ENCODE results near the gene LRP6. TPM values are rescaled to one million over a fixed set of nuclear protein-coding genes. Genes with fewer than 3 reads are reported as not detected.

The LRP6 gene
- total and polyA plus RNA-seq, 7 donors = 2.9 to 31.5 (median 16.6) TPM

- TF ChIP-seq, protein P1, sequence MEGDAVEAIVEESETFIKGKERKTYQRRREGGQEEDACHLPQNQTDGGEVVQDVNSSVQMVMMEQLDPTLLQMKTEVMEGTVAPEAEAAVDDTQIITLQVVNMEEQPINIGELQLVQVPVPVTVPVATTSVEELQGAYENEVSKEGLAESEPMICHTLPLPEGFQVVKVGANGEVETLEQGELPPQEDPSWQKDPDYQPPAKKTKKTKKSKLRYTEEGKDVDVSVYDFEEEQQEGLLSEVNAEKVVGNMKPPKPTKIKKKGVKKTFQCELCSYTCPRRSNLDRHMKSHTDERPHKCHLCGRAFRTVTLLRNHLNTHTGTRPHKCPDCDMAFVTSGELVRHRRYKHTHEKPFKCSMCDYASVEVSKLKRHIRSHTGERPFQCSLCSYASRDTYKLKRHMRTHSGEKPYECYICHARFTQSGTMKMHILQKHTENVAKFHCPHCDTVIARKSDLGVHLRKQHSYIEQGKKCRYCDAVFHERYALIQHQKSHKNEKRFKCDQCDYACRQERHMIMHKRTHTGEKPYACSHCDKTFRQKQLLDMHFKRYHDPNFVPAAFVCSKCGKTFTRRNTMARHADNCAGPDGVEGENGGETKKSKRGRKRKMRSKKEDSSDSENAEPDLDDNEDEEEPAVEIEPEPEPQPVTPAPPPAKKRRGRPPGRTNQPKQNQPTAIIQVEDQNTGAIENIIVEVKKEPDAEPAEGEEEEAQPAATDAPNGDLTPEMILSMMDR (IDR thresholded peaks at IDR 0.05) = no peak
Observed at GRCh38 chr12:12095021-12095420, 171.8 kb downstream of the LRP6 start.

DNA sequence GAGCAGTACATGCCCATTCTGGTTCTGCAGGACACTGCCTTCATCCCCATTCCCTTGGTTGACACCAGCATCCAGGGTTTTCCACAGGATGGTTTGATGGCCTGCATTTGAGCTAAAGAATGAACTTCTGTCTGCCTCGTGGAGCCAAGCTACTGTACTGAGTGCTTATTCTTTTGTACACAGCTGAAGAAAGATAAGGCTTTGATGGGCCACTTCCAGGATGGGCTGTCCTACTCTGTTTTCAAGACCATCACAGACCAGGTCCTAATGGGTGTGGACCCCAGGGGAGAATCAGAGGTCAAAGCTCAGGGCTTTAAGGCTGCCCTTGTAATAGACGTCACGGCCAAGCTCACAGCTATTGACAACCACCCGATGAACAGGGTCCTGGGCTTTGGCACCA lies 172.4 kb downstream of the LRP6 start:
- intact Hi-C loops (cut with DNase I) = loop anchor here in 1 of 2 donors (10.0 kb wide), 1 partner anchor 50 kb away; no protein-coding TSS in a partner anchor
- DNase-seq (no peak), ATAC-seq (no peak)
- Histone ChIP-seq H3K9me3 (no peaks in the 10 kb centered on the region), H3K4me1 (no peaks in the 10 kb centered on the region), H3K27ac (no peak overlapping the region), H3K4me3 (no peak overlapping the region), H3K36me3 (ENCODE audit: insufficient read depth in 1 of 2, low read depth in 1 of 2) (no peaks in the 10 kb centered on the region), H3K27me3 (ENCODE audit: insufficient read depth in 3 of 3, low read length in 2 of 3) (no peaks in the 10 kb centered on the region)
- WGBS, 3 donors = 86 to 90% (median 89%) methylated on average over 4 of the region's 4 CpGs
- TF ChIP-seq, protein P1 (IDR thresholded peaks at IDR 0.05) = no peak

More at GRCh38 chr12:12095021-12095420, 171.8 kb downstream of the LRP6 start:
- Histone ChIP-seq H3K9me3 (no peaks in the 10 kb centered on the region), H3K4me3 (no peak overlapping the region), H3K4me1 (no peaks in the 10 kb centered on the region), H3K27me3 (ENCODE audit: insufficient read depth in 3 of 3, low read length in 2 of 3) (no peaks in the 10 kb centered on the region), H3K36me3 (ENCODE audit: insufficient read depth in 1 of 2, low read depth in 1 of 2) (no peaks in the 10 kb centered on the region), H3K27ac (no peak overlapping the region)
- 70 to 79% (median 71%) methylated on average over 3 of the region's 3 CpGs for WGBS, 3 donors
- intact Hi-C loops (cut with DNase I) = loop anchor here in 1 of 2 donors (10.0 kb wide), 1 partner anchor 50 kb away; no protein-coding TSS in a partner anchor
- ATAC-seq (no peak), DNase-seq (no peak)

- no peak overlapping the region for H3K4me3 ChIP-seq
- H3K4me1 ChIP-seq = no peaks in the 10 kb centered on the region
- no peaks in the 10 kb centered on the region for H3K27me3 ChIP-seq (ENCODE audit: insufficient read depth in 3 of 3, low read length in 2 of 3)
- no peak overlapping the region for H3K27ac ChIP-seq
- no peak for DNase-seq
- no peaks in the 10 kb centered on the region for H3K36me3 ChIP-seq (ENCODE audit: insufficient read depth in 1 of 2, low read depth in 1 of 2)
- no peak for ATAC-seq
- TF ChIP-seq, protein P1 (IDR thresholded peaks at IDR 0.05) = no peak
- no peaks in the 10 kb centered on the region for H3K9me3 ChIP-seq
- WGBS, 3 donors = 60 to 62% (median 60%) methylated on average over 14 of the region's 14 CpGs
- intact Hi-C loops (cut with DNase I) = loop anchor here in 1 of 2 donors (10.0 kb wide), 1 partner anchor 53 kb away; no protein-coding TSS in a partner anchor
Observed at GRCh38 chr12:12091977-12092663, 174.7 kb downstream of the LRP6 start.

DNA sequence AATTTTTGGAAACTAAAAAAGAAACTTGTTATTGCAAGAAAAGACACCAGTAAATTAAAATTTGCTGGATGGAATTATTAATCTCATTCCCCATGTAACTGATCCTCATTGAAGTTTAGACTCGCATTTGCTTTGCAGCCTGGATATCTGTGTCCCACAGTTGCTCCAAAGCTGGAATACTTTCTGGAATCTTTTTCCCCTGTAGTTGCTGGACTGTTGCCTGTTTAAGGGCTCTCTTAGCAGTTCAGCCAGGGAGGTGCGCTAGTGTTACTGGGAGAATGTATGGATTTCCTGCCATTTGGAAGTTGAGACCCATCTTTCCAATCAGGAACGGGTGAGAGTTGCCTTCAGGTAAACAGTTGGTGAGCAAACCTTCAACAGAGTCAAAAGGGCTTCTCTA lies 175.8 kb downstream of the LRP6 start:
- WGBS, 3 donors = 64 to 75% (median 71%) methylated on average over 3 of the region's 3 CpGs
- Histone ChIP-seq H3K36me3 (ENCODE audit: insufficient read depth in 1 of 2, low read depth in 1 of 2) (no peaks in the 10 kb centered on the region), H3K27ac (no peak overlapping the region), H3K9me3 (no peaks in the 10 kb centered on the region), H3K4me3 (no peak overlapping the region), H3K4me1 (no peaks in the 10 kb centered on the region), H3K27me3 (ENCODE audit: insufficient read depth in 3 of 3, low read length in 2 of 3) (no peaks in the 10 kb centered on the region)
- TF ChIP-seq, protein P1 (IDR thresholded peaks at IDR 0.05) = no peak
- ATAC-seq = no peak
- DNase-seq = no peak
- intact Hi-C loops (cut with DNase I) = loop anchor here in 1 of 2 donors (10.0 kb wide), 1 partner anchor 54 kb away; no protein-coding TSS in a partner anchor

Data from psoas muscle (tissue), 8 donors.